ENCODE data around the gene BCDIN3D. TPM values are rescaled to one million over a fixed set of nuclear protein-coding genes. Genes with fewer than 3 reads are reported as not detected.
A peak's percentile ranks its signal among the peaks of the same experiment; 100 is the strongest.

The BCDIN3D gene
- total and polyA plus RNA-seq, 9 of the 15 experiments (the other 6 are each of a cell fraction or from before 2014, with no cell fraction given): 3.7 to 6.9 (median 5.6) TPM

GRCh38 chr12:49868952-49869815 is 26.3 kb upstream of the BCDIN3D start (continued):
- no peak; the same call in none of the 2 replicates for TF ChIP-seq ZNF239 (CRISPR knock-in tag; IDR thresholded peaks at IDR 0.05)
- peak; percentile 56; the same call in 1 of the 2 replicates for TF ChIP-seq FOXK1 (CRISPR knock-in tag; IDR thresholded peaks at IDR 0.05; ENCODE audit: borderline replicate concordance)
- TF ChIP-seq MCM2 (IDR thresholded peaks at IDR 0.05; ENCODE audit: low read depth): no peak
- TF ChIP-seq POLR2B (IDR thresholded peaks at IDR 0.05; ENCODE audit: low read depth, partially characterized antibody): no peak
- no peak for TF ChIP-seq HMG20B (CRISPR knock-in tag; IDR thresholded peaks at IDR 0.05)
- no peak for TF ChIP-seq ZNF764 (CRISPR knock-in tag; IDR thresholded peaks at IDR 0.05; ENCODE audit: low read depth)
- no peak for TF ChIP-seq ZNF408 (CRISPR knock-in tag; IDR thresholded peaks at IDR 0.05; ENCODE audit: low read depth)
- TF ChIP-seq CAMTA2 (CRISPR knock-in tag; conservative IDR thresholded peaks at IDR 0.05): no peak
- no peak for TF ChIP-seq NFRKB (IDR thresholded peaks at IDR 0.05; ENCODE audit: low read depth)
- TF ChIP-seq ERF (CRISPR knock-in tag; IDR thresholded peaks at IDR 0.05): 0 out of 2 replicates have a peak, but pooled peaks have one; percentile 69
- TF ChIP-seq HDAC3 (IDR thresholded peaks at IDR 0.05; ENCODE audit: borderline replicate concordance, partially characterized antibody): peak; percentile 95
- TF ChIP-seq SLC30A9 (CRISPR knock-in tag; IDR thresholded peaks at IDR 0.05): no peak
- TF ChIP-seq GTF2E2 (tag; IDR thresholded peaks at IDR 0.05): no peak
- no peak for TF ChIP-seq ZNF121 (CRISPR knock-in tag; conservative IDR thresholded peaks at IDR 0.05)
- no peak for TF ChIP-seq MXD1 (CRISPR knock-in tag; IDR thresholded peaks at IDR 0.05; ENCODE audit: borderline replicate concordance, poor library complexity, severe bottlenecking)
- TF ChIP-seq MAFG (tag; conservative IDR thresholded peaks at IDR 0.05): no peak
- TF ChIP-seq CHD7 (IDR thresholded peaks at IDR 0.05; ENCODE audit: low read depth, low read length): no peak
